Measurements from ENCODE around the gene TTR. TPM values are rescaled to one million over a fixed set of nuclear protein-coding genes. Genes with fewer than 3 reads are reported as not detected.

The TTR gene
- total and polyA plus RNA-seq, 2 donors (not counting 1 experiment from before 2014, with no cell fraction given): not detected

GRCh38 chr18:31577195-31577594 lies 14.5 kb upstream of the TTR start:
- H3K36me3 ChIP-seq (replicated peaks in 1 of 2; ENCODE audit: control extremely low read depth in 1 of 2, control insufficient read depth in 1 of 2, extremely low read depth in 1 of 2, insufficient read depth in 2 of 2, low read length in 1 of 2): no peaks in the 10 kb centered on the region
- Mint-ChIP-seq H3K27ac (no peak overlapping the region), H3K9me3 (ENCODE audit: insufficient read depth) (no peaks in the 10 kb centered on the region), H3K4me3 (no peak overlapping the region), H3K4me1 (no peaks in the 10 kb centered on the region), H3K27me3 (no peaks in the 10 kb centered on the region)
- TF ChIP-seq EZH2 (IDR thresholded peaks at IDR 0.05; ENCODE audit: borderline replicate concordance, insufficient read depth, low read depth, low read length, poor library complexity, severe bottlenecking): no peak
- no peak for TF ChIP-seq CTCF (IDR thresholded peaks at IDR 0.05)
- no peaks in the 10 kb centered on the region for H3K9me3 ChIP-seq (ENCODE audit: control extremely low read depth in 1 of 3, control insufficient read depth in 2 of 3, insufficient read depth in 1 of 3, low read length in 2 of 3)
- CTCF ChIA-PET: no interaction called here
- H3K27me3 ChIP-seq (replicated peaks in 1 of 4; ENCODE audit: control extremely low read depth in 1 of 4, control insufficient read depth in 3 of 4, insufficient read depth in 4 of 4, low read length in 3 of 4): no peaks in the 10 kb centered on the region
- no peak overlapping the region for H2AFZ ChIP-seq (ENCODE audit: insufficient read depth, low read depth, low read length, poor library complexity, severe bottlenecking)
- no peak for DNase-seq
- H3K79me2 ChIP-seq (ENCODE audit: control insufficient read depth, insufficient read depth, low read length): no peaks in the 10 kb centered on the region
- no peak overlapping the region for H3K4me3 ChIP-seq (ENCODE audit: control extremely low read depth in 1 of 5, extremely low read depth in 1 of 5, insufficient read depth in 1 of 5, low read depth in 2 of 5, low read length in 4 of 5)
- H3K9ac ChIP-seq (ENCODE audit: low read length): no peak overlapping the region
- no peak for ATAC-seq (ENCODE audit: low read depth)
- POLR2A ChIA-PET: no interaction called here
- no peak overlapping the region for H3K4me2 ChIP-seq (replicated peaks; ENCODE audit: low read depth, low read length, poor library complexity, severe bottlenecking)
- no CpG with 5 or more reads among the region's 1 CpG for WGBS (ENCODE audit: insufficient coverage)
- no peaks in the 10 kb centered on the region for H4K20me1 ChIP-seq (ENCODE audit: control insufficient read depth, insufficient read depth, low read length, poor library complexity, severe bottlenecking)
- no peaks in the 10 kb centered on the region for H3K4me1 ChIP-seq (ENCODE audit: control insufficient read depth in 2 of 2, insufficient read depth in 2 of 2, low read length in 2 of 2)
- H3K27ac ChIP-seq (ENCODE audit: low read length in 2 of 2): no peak overlapping the region
- intact Hi-C loops (cut with micrococcal nuclease): no loop called here

- no peak overlapping the region for H2AFZ ChIP-seq (ENCODE audit: insufficient read depth, low read depth, low read length, poor library complexity, severe bottlenecking)
- 98% methylated on average over 4 of the region's 4 CpGs for WGBS (ENCODE audit: insufficient coverage)
- intact Hi-C loops (cut with micrococcal nuclease): no loop called here
- Mint-ChIP-seq H3K4me3 (no peak overlapping the region), H3K9me3 (ENCODE audit: insufficient read depth) (no peaks in the 10 kb centered on the region), H3K27me3 (no peaks in the 10 kb centered on the region), H3K4me1 (no peaks in the 10 kb centered on the region), H3K27ac (no peak overlapping the region)
- ChIA-PET POLR2A (no interaction called here), CTCF (no interaction called here)
- no peaks in the 10 kb centered on the region for H3K36me3 ChIP-seq (replicated peaks in 1 of 2; ENCODE audit: control extremely low read depth in 1 of 2, control insufficient read depth in 1 of 2, extremely low read depth in 1 of 2, insufficient read depth in 2 of 2, low read length in 1 of 2)
- H3K27ac ChIP-seq (ENCODE audit: low read length in 2 of 2): no peak overlapping the region
- DNase-seq: no peak
- H4K20me1 ChIP-seq (ENCODE audit: control insufficient read depth, insufficient read depth, low read length, poor library complexity, severe bottlenecking): no peaks in the 10 kb centered on the region
- no peaks in the 10 kb centered on the region for H3K9me3 ChIP-seq (ENCODE audit: control extremely low read depth in 1 of 3, control insufficient read depth in 2 of 3, insufficient read depth in 1 of 3, low read length in 2 of 3)
- no peak overlapping the region for H3K4me3 ChIP-seq (ENCODE audit: control extremely low read depth in 1 of 5, extremely low read depth in 1 of 5, insufficient read depth in 1 of 5, low read depth in 2 of 5, low read length in 4 of 5)
- H3K4me2 ChIP-seq (replicated peaks; ENCODE audit: low read depth, low read length, poor library complexity, severe bottlenecking): no peak overlapping the region
- H3K27me3 ChIP-seq (replicated peaks in 1 of 4; ENCODE audit: control extremely low read depth in 1 of 4, control insufficient read depth in 3 of 4, insufficient read depth in 4 of 4, low read length in 3 of 4): no peaks in the 10 kb centered on the region
- H3K9ac ChIP-seq (ENCODE audit: low read length): no peak overlapping the region
- no peak for ATAC-seq (ENCODE audit: low read depth)
- TF ChIP-seq EZH2 (IDR thresholded peaks at IDR 0.05; ENCODE audit: borderline replicate concordance, insufficient read depth, low read depth, low read length, poor library complexity, severe bottlenecking) (no peak), CTCF (IDR thresholded peaks at IDR 0.05) (no peak)
- no peaks in the 10 kb centered on the region for H3K4me1 ChIP-seq (ENCODE audit: control insufficient read depth in 2 of 2, insufficient read depth in 2 of 2, low read length in 2 of 2)
- H3K79me2 ChIP-seq (ENCODE audit: control insufficient read depth, insufficient read depth, low read length): no peaks in the 10 kb centered on the region
Observed at GRCh38 chr18:31578126-31578525, 13.6 kb upstream of the TTR start.

All from B cell (primary cell).